DMS153 (cell line): ENCODE data around the gene APBB1.

ENCODE experiments used
- DNase-seq: peaks from one replicate; lab custom pipeline; 2025; lab: John Stamatoyannopoulos, UW

APBB1 gene

DNA sequence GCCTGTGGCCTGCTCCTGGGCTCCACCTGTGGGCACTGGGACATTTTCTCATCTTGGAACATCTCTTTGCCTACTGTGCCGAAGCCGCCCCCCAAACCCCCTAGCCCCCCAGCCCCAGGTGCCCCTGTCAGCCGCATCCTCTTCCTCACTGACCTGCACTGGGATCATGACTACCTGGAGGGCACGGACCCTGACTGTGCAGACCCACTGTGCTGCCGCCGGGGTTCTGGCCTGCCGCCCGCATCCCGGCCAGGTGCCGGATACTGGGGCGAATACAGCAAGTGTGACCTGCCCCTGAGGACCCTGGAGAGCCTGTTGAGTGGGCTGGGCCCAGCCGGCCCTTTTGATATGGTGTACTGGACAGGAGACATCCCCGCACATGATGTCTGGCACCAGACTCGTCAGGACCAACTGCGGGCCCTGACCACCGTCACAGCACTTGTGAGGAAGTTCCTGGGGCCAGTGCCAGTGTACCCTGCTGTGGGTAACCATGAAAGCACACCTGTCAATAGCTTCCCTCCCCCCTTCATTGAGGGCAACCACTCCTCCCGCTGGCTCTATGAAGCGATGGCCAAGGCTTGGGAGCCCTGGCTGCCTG lies 27.3 kb downstream of the APBB1 start:
- DNase-seq = no peak

DNA sequence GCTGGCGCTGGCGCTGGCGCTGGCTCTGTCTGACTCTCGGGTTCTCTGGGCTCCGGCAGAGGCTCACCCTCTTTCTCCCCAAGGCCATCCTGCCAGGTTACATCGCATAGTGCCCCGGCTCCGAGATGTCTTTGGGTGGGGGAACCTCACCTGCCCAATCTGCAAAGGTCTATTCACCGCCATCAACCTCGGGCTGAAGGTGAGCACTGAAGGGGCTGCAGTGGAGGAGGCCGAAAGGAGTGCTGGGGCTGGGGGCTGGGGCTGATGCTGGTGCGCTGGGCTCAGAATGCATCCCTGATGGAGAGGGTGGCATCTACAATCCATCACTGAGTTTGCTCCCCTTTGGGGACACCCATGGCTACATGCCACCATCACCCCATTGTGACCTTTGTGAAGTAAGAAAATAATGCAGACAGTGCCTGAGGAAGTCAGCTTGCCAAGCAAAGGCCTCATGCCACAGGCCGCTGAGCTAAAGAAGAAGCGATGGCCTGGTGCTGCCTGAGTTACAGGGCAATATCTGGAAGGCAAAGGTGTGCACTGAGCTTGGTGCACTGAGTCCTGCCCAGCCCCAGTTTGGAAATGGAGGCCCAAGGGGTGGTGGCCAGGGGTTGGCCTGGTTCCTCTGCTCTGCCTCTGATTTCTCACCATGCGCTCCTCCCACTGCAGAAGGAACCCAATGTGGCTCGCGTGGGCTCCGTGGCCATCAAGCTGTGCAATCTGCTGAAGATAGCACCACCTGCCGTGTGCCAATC lies 28.0 kb downstream of the APBB1 start:
- no peak for DNase-seq

DNA sequence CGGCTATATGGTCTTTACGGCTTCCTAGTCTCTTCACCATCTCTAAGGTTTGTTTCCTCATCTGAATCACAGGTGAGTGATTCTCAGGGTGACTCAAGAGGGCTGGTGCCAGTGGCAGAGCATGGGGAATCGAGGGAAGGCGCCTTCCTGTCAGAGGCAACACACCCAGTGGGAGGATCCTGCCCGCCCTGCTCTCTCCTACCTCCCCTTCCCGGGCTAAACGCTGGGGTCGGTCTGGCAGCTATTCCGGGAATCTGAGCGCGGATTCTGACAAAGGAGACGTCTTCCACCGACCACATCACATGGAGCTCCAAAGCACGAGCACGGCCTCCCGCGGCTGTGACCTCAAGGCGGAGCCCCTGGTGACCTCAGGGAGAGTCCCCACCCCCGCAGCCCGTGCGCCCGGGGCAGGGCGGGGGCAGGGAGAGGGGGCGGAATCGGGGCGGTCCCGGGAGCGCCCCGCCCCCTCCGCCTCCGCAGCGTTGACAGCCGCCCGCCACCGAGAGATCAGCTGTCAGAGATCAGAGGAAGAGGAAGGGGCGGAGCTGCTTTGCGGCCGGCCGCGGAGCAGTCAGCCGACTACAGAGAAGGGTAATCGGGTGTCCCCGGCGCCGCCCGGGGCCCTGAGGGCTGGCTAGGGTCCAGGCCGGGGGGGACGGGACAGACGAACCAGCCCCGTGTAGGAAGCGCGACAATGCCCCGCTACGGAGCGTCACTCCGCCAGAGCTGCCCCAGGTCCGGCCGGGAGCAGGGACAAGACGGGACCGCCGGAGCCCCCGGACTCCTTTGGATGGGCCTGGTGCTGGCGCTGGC lies 28.8 kb downstream of the APBB1 start, which contains the start of gene SMPD1:
Gene SMPD1, plus strand, starts transcription at position 570 of the 813 bp plus-strand sequence. Its CDS starts 125 bp downstream, at position 695.
- DNase-seq = peak; percentile 78

DNA sequence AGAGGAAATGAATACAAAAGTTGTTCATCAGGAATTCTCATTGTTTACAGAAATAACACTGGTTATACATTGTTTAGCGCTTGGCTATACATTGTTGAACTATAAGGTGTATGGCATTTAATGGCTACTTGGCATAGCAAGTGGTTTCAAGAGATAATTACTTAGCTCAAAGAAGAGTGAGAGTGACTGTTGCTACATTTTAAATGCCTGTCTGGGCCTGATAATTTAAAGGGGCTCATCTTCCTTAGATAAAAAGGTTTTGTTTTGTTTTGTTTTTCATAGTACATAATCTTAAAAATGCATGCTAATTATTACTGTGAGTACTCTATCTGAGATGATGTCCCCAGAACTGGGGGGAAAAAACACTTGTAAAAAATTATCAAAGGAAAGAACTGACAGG lies 30.1 kb downstream of the APBB1 start:
- no peak for DNase-seq

DNA sequence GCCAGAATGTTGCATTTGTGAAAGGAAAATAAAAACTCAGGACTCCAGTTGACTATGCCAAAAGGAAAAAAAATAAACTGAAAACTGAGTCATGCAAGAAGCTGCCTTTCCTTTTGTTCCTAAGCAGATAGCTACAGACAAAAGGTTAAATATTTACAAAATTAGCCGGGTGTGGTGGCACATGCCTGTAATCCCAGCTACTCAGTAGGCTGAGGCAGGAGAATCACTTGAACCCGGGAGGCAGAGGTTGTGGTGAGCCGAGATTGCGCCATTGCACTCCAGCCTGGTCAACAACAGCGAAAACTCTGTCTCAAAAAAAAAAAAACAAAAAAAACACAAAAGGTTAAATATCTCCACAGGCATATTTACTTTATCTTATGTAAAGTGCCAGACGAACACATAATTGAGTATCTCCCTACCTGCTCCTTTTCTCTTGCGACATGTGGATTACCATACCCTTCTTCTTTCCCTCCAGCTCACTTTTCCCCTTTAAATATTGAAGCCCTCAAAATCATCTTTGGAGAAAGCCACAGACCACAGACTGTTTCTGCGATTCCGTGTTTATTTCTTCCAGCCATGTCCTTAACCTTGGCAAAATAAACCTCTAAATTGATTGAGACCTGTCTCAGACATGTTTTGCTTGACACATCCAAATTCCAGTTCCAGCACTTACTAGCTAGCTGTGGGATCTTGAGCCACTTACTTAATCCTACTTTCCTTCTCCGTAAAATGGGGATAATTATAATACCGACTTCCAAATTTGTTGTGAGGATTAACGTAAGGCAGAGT lies 30.9 kb downstream of the APBB1 start:
- DNase-seq = no peak

DNA sequence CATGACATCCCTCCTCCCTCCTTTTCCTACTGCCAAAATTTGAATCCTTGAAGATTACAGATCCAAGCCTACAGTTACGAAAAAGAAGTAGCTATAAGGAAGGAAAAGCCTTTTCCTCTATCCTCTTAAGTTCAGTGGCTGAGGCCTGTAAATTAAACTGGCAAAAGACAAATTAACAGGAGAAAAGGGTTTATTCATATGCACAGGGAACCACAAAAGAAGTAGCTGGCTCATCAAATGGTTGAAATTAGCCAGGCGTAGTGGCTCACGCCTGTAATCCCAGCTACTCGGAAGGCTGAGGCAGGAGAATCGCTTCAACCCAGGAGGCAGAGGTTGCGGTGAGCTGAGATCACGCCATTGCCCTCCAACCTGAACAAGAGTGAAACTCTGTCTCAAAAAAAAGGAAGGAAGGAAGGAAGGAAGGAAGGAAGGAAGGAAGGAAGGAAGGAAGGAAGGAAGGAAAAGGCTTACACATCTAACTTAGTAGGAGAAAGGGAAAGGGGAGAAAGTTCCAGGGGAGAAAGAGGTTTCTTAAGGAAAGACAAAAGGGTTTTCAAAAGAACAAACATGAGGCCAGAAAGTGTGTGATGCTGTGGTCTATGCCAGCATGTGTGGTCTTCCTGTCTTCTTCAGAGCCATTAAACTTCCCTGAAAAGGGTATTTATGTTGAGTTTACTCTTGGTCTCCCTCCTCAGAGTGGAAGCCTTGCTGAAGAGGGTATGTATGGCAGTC lies 33.7 kb downstream of the APBB1 start:
- no peak for DNase-seq

DNA sequence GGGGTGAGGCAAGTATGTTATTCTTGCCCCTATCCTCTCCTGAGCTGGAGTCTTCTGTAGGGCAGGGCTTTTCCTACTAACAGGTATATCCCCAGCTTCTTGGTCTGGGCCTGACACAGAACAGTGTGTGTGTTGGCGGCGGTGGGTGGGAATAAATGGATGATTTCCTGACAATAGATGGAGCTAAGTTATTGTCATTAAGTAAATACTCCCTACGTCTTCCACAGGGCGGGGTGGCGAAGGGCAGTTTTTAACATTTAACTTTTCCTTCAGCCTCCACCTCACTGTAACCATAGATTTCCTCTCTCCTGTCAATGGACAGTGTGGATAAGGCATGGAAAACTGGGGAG lies 40.3 kb downstream of the APBB1 start:
- no peak for DNase-seq

DNA sequence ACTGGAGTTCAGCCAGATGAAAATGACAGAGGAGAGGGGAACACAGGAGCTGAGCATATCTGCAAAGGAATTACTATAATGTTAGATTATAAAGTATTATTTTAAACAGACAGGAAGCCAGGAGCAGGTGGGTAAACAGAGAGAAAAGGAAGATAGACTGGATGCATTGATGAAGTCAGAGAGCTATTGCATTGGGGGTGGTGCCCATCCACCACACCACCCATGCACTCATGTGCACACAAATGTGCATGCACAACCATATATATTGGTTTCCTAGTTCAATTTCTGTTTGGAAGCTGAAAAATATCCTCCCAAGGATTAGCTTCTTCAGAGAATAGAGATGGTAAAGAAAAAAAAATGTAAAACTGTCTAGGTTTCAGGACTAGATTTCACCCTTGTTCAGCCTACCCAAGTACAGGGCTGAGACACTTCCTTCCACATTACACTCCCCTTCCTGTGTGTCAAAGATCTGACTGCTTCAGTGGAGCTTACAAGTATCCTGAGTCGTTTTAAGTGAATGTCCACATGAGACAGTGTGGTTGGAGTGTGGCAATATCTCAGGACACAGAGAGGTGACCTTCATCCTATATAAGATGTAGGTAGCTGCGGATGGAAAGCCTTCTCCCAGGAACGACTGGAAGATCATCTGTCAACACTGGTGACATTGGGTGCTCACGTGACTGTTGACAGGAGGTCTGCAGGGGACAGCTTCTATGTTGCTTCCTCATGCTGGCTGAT lies 40.8 kb downstream of the APBB1 start:
- no peak for DNase-seq

DNA sequence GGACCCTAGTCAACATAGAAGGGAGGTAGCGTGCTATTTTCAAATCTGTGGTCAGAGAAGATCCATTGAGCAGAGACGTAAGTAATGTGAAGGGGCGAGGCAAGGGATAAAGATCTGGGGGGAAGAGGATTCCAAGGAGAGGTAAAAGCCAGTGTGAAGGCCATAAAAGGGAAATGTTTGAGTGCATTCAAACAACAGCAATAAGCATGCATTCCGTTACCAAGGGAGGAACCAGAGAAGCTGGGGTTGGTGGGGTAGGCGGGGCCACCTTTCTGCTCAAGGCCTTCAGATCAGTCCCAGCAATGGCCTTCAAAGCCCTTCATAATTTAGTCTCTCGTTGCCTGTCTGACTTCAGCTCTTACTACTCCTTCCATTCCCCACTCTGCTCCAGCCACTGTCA lies 47.1 kb downstream of the APBB1 start:
- no peak for DNase-seq

DNA sequence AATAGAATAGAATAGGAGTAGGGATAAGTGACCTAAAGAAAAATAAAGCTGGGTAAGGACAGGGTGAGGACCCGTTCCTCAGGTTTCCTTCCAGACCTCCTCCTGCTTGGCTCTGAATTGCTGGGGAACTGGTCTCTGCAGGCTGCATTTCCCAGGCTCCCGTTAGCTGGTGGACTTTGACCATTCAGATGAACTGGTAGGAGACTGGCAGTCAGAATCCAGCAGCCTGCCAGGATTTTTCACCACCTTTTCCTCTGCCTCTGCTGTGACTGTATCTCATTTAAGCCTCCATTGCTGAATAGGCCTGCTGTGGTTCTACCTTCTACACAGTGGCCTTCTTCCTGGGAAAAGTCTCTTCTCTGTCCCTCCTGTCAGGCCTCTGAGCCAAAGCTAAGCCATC lies 53.2 kb downstream of the APBB1 start:
- no peak for DNase-seq

DNA sequence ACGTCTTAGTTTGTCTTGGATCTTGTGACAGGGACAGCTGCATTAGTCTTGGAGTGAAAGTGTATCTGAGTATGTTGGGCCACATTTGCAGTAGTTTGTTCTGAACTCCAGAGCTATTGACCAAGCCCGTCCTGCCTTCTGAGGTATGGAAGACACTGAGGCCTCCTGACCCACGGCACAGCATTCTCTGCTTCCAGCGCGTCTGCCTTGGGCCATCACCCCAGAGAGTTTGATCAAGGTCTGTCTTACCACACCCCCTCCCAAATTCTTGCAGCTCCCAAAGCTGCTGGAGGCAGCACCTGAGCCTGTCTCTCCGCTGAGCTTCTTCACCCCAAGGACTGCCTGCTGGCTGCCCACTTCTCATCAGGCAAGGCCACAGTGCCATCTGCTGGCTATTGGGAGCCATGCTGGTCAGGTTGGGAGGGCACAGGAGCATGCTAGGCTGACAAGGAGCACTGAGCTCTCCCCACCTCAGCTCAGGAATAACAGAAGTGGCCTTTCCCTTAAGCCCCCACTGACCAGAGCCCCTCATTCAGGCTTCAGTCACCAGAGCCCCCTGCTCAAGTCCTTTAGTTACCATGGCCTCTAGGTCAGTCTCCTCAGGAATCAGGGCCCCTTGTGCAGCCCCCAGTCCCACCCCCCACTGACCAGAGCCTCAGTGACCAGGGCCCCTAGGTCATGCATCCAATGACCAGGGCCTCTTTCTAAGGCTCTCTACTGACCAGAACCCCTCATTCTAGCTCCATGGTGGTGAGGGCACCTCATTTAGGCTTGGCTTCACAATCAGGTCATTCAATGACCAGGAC lies 55.8 kb downstream of the APBB1 start:
- DNase-seq = peak; percentile 32

DNA sequence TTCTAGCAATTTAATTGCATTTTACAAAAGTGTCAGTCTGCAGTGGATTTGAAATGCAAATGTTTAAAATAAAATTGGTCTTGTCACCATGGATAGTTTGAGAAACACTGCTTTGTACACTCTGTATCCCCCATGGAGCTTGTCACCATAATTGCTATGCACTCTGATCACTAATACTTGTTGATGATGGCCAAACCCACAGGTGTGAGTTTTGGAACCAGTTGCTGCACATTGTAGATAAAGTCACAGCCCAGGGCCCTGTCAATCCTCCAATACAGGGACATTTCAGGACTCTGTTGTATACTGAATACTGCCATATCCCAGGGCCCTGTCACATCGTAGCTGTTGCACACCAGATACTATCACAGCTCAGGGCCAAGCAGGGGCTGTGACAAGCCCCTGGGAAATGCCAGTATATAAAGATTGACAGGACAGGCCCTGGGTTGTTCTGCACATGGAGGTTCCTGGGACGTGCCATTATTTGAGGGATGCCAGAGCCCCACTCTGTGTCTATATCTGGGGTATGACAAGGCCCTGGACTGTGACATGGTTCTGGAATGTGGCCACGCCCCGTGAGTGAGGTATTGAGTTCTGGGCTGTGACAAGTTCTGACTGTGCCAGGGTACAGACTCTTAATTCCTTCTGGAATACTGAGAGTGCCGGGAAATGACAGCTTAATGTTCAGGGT lies 56.6 kb downstream of the APBB1 start:
- no peak for DNase-seq

DNA sequence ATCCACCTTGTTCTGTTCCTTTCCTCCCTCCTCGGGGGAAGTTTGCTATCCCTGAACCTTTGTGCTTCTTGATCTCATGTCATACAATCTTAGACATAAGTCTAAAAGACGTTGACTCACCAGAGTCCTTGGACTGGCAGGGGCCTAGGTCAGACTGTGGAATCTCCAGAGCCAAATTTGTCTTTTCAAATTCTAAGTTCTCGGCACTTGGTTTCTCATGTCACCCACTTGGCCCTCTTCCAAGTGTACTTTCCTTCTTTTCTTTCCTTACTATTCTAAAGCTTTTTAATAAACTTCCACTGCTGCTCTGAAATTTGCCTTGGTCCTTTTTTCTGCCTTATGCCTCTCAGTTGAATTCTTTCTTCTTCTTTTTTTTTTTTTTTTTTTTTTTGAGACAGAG lies 58.7 kb downstream of the APBB1 start:
- no peak for DNase-seq

DNA sequence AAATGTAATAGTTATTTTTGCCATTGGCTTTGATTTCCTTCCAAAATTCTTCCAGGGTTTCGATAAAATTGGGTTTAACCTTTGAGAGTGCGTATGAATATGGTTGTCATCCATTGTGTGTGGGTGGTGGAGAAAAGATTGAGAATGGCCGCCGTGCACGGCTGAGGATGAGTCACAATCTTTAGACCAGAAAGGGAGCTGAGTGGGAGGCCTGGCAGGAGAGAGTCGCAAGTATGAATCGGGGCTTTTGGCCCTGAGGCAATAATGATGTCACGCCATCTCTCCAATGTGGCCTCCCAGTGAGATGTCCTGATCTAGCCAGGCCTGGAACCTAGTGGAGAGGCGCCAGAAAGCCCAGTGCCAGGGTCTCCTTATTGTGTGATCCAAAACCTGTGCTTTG lies 61.7 kb downstream of the APBB1 start:
- DNase-seq = no peak

DNA sequence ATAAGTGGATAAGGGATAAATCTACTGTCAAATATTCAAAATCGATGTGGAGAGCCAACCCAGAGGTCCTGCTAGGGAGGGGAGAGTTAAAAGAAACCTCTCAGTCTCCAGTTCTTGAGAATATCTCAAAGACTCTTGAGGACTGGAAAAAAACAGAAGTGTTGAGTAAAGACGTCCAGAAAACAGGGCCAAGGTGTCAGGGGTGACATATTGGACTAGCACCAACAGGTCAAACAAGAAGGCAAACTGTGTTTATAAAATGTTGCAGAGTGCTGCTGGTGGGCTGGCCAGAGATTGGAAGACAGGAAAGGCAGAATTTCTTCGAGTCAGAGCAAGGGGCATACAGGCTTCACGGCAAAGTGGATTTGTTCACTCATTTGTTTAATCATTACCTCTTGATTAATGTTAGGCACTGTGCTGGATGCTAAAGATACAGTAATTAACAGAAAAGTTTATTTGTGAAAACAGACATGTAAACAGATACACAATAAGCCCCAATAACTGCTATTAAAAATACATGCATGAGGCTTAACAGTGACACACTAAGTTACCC lies 62.3 kb downstream of the APBB1 start:
- no peak for DNase-seq

DNA sequence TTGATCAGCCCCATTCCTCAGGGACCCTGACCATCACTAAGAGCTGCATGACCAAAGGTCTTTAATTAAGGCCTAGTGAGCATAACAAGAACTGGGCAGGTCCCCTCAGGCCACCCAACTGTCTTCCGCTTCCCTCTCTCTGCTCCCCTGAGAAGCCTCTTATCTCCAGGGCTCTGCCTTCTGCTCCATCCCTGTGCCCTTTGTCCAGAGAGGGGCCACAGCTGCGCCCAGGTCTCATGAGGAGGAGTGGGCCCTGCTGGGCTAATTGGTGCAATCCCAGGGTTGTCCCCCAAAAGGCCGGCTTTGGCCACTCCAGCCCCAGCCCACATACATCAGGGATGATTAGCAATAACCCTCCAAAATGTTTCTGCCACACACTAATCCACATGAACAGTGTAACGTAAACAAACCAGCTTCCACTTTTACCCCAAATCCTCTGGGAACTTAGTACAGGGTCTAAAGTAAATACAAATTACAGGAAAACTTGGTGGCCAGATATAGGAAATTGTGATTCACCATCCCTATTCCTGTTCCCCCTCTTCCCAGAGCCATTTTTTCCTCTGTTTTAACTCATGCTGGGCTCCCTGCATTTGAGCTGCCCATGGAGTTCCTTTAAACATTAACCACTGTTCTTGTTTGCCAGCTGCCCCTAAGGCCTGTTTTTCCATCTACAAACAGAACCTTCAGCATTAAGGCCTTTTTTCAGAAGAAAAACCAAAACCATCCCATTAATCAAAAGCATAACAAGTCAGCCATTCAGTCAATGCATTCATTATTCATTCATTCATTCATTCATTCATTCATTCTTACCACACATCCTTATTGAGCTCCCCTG lies 64.0 kb downstream of the APBB1 start:
- no peak for DNase-seq

DNA sequence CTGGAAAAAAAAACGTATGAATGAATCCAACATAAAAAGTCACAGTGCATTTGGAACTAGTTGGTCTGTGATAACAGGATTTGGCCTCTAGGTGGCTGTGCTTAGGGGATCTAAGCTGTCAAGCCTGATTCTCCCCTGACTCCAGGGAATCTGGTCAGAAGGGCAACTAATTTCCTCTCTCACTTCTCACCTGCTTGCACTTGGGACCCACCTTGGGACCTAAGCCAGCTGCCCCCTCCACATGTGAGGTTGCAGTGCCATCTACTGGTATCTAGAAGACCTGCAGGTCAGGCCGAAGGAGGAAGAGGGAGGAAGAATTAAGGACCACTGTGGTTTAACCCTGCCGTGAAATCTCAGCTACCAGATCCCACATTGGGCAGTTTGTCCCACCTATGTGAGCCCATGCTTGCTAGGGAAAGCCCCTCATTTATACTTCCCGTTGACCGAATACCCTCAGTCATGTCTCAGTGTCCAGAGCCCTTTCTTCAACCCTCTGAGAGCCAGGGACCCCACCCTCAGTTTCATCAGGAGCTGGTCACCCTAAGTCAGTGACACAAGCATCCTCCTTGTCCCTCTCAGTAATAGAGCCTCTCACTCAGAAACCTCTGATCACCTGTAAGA lies 65.4 kb downstream of the APBB1 start:
- DNase-seq = peak; percentile 81
